GM21717 (cell line): ENCODE results near the gene LRRC4.

ENCODE experiments used
- ATAC-seq: cut with Tn5 transposase; IDR thresholded peaks from one replicate; pipeline ENCODE4 v1.9.1; 2021; ENCODE audit warnings: mild to moderate bottlenecking, moderate library complexity; ENCODE audit not compliant: unreplicated experiment

LRRC4 gene

DNA sequence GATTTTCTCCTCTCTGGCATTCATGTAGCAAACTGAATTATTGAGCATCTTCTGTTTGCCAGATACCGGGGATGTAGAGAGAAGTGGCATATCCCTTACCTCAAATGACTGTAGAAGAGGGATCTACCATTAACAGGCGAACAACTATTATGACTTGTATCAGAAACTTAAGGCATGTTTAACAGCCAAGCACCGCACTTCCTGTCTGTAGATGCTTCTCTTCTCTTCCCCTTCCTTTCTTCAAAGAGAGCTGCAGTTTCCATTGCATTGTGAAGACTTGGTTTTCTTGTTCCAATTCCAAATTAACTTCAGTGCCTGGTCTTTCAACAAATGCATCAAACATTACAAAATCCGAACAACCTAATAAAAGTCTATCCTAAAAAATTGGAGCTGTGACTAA is 49.3 kb downstream of the LRRC4 start:
- no peak for ATAC-seq

DNA sequence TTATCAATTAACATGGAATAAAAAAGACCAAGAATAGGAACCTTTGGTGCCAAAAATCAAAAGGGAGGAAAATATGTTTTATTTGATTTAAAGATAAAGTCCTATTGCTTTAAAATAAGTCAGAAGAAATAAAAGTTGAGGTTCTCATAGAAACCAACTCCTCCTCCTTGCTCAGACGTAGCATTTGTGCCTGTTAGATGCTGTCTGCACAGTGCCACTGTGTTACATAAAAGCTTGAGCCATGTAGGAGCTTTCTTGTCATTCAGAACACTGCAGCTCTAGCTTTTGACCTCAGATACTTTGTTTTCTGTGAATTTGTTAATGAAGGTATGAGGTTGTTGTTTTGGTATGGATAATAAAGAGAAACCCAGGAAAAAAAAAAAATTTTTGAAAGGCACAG is 50.3 kb downstream of the LRRC4 start:
- ATAC-seq, result no peak

DNA sequence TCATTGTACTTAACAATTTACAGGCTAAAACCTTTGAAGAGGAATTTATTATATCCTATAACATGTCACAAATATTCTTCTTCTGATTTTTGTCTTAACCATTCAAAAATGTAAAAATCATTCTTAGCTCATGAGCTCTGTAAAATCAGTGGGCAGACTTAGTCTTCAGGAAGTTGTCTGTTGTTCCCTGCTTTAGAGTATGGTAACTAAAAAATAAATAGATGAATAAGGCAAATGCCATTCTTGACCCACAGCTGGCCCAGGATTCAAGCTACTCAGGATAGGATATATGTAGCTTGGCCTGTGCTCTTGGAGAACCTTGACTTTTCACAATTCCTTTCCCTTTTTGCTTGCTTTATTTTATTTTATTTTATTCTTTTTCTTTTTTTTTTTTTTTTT is 51.5 kb downstream of the LRRC4 start:
- ATAC-seq, result no peak

DNA sequence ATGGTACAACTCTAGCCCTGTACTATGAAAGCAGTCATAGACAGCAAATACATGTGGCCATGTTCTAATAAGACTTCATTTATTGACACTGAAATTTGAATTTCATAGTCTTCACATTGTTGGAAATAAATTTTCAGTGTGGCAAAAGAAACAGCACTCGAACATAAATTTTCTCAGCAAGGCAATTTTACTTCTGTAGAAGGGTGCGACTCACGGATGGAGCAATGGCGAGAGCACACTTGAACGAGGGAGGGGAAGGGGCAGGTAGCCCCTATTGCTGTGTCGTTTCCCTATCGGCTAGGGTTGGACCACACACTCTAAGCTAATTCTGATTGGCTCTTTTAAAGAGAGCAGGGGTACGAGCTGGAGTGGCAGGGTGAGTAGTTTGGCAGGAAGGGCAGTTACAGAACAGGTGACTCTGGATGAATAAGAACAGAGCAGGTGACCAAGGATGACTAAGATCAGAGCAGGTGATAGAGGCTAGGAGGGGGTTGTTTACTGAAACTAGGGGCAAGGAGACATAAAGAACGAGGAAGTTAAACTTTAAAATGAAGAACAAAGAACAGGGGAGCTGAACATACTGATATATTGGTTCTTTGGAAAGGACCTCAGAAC is 52.0 kb downstream of the LRRC4 start:
- no peak for ATAC-seq

DNA sequence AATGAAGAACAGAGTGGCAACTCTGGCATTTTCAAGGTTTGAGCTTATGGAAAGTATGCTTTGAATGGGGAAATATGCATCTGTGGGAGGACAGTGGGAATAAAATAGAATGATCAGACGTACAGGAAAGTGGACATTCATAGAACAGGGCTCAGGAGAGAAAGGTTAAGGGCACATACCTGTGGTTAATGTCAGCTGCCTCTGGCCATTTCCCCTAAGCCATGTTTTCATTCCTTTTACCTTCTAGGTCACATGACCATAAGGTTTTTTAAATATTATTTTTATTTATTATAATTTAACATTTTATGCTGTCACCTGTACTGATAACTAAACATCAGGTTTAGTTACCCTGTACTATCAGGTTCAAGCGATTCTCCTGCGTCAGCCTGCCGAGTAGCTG is 52.8 kb downstream of the LRRC4 start:
- ATAC-seq, result no peak
